Mesothelial cell of epicardium (in vitro differentiated cells): ENCODE results near the gene IL1RAPL1. TPM values are rescaled to one million over a fixed set of nuclear protein-coding genes. Genes with fewer than 3 reads are reported as not detected.

Experiments used
- DNase-seq, 2 experiments: peaks; one replicate each; pipeline ENCODE4 v3.0.0; 2021; ENCODE audit warnings: low spot score in 2 of 2; ENCODE audit not compliant: unreplicated experiment in 2 of 2
- H3K27ac Mint-ChIP-seq: 2 replicates; pipeline ENCODE4 v1.8.0; 2021; ENCODE audit warnings: mixed read lengths
- H3K27me3 Mint-ChIP-seq: 2 replicates; pipeline ENCODE4 v1.8.0; 2021; ENCODE audit warnings: low read depth, mixed read lengths
- H3K36me3 Mint-ChIP-seq: 2 replicates; pipeline ENCODE4 v1.8.0; 2021; ENCODE audit warnings: mixed read lengths
- H3K4me1 Mint-ChIP-seq: 2 replicates; pipeline ENCODE4 v1.8.0; 2021; ENCODE audit warnings: mixed read lengths
- H3K4me3 Mint-ChIP-seq: 2 replicates; pipeline ENCODE4 v1.8.0; 2021; ENCODE audit warnings: mild to moderate bottlenecking, moderate library complexity, mixed read lengths
- H3K9me3 Mint-ChIP-seq: 2 replicates; pipeline ENCODE4 v1.8.0; 2021; ENCODE audit warnings: mixed read lengths
- CTCF ChIP-seq: fragments of 200-600 bp; sonication (generic); IDR thresholded peaks from one replicate; pipeline ENCODE4 v1.5.0; 2021; ENCODE audit warnings: antibody characterized with exemption; ENCODE audit not compliant: unreplicated experiment
- total RNA-seq: library from RNA; stranded (reverse); gene quantifications from 3 replicates; pipeline ENCODE4 v1.2.1, GENCODE V29; 2021

The IL1RAPL1 gene
- total RNA-seq, 1 donor from 2014 or later: 17.0 TPM

- H3K4me3 Mint-ChIP-seq: no peak overlapping the region
- H3K36me3 Mint-ChIP-seq: no peaks in the 10 kb centered on the region
- peaks cover 16% of the 10 kb centered on the region for H3K4me1 Mint-ChIP-seq
- H3K27ac Mint-ChIP-seq: no peak overlapping the region
- H3K27me3 Mint-ChIP-seq: no peaks in the 10 kb centered on the region
- TF ChIP-seq CTCF: no peak
- no peaks in the 10 kb centered on the region for H3K9me3 Mint-ChIP-seq
- no peak for DNase-seq
These were observed 457.4 kb downstream of the IL1RAPL1 start for GRCh38 chrX:29044423-29045184.

- peaks cover 16% of the 10 kb centered on the region for H3K9me3 Mint-ChIP-seq
- H3K4me1 Mint-ChIP-seq: no peaks in the 10 kb centered on the region
- no peaks in the 10 kb centered on the region for H3K27me3 Mint-ChIP-seq
- no peak for DNase-seq
- peaks cover 6% of the 10 kb centered on the region for H3K36me3 Mint-ChIP-seq
- TF ChIP-seq CTCF: no peak
- no peak overlapping the region for H3K4me3 Mint-ChIP-seq
- H3K27ac Mint-ChIP-seq: no peak overlapping the region
These were observed 478.2 kb downstream of the IL1RAPL1 start for GRCh38 chrX:29065477-29065876.

GRCh38 chrX:29066516-29066915, 479.3 kb downstream of the IL1RAPL1 start:
- Mint-ChIP-seq H3K9me3 (peaks cover 16% of the 10 kb centered on the region), H3K36me3 (peaks cover 6% of the 10 kb centered on the region), H3K27me3 (no peaks in the 10 kb centered on the region), H3K4me3 (no peak overlapping the region), H3K27ac (no peak overlapping the region), H3K4me1 (peaks cover 6% of the 10 kb centered on the region)
- TF ChIP-seq CTCF: no peak
- DNase-seq: no peak

- Mint-ChIP-seq H3K27ac (no peak overlapping the region), H3K4me3 (no peak overlapping the region), H3K9me3 (peaks cover 16% of the 10 kb centered on the region), H3K36me3 (peaks cover 6% of the 10 kb centered on the region), H3K27me3 (no peaks in the 10 kb centered on the region), H3K4me1 (peaks cover 11% of the 10 kb centered on the region)
- TF ChIP-seq CTCF: no peak
- DNase-seq: no peak
These were observed 480.1 kb downstream of the IL1RAPL1 start for GRCh38 chrX:29067351-29067750.

GRCh38 chrX:29071525-29072320, 484.5 kb downstream of the IL1RAPL1 start:
- Mint-ChIP-seq H3K36me3 (no peaks in the 10 kb centered on the region), H3K4me1 (peaks cover 20% of the 10 kb centered on the region), H3K9me3 (no peaks in the 10 kb centered on the region), H3K4me3 (no peak overlapping the region), H3K27me3 (no peaks in the 10 kb centered on the region), H3K27ac (no peak overlapping the region)
- DNase-seq: no peak
- TF ChIP-seq CTCF: no peak
